GM12892 (cell line): Measurements from ENCODE around the gene SLC45A1.

ENCODE experiments used
- POLR2A ChIP-seq: IDR thresholded peaks from 2 replicates; pipeline ENCODE4 v1.6.1; 2011; ENCODE audit warnings: low read depth, low read length, control low read depth
- POLR2AphosphoS5 ChIP-seq: IDR thresholded peaks from 2 replicates; pipeline ENCODE4 v1.6.1; 2011; ENCODE audit warnings: low read depth, low read length, control low read depth

- TF ChIP-seq POLR2A (no peak), POLR2AphosphoS5 (no peak)
Measured at GRCh38 chr1:8294170-8294697, 23.7 kb upstream of the SLC45A1 start.
